ENCODE measurements around the gene NLGN2.
A peak's percentile ranks its signal among the peaks of the same experiment; 100 is the strongest.

NLGN2 gene

GRCh38 chr17:7392696-7393612 is 14.7 kb upstream of the NLGN2 start:
- no peak for DNase-seq

- DNase-seq, result peak; percentile 42
Measured at GRCh38 chr17:7393613-7394451, 13.8 kb upstream of the NLGN2 start.

GRCh38 chr17:7394452-7395191 is 13.0 kb upstream of the NLGN2 start, which contains the start of gene PLSCR3:
PLSCR3 (minus strand) TSS chr17:7394525; CDS start chr17:7394110, 415 bp downstream.
- peak; percentile 84 for DNase-seq

GRCh38 chr17:7396147-7396546 is 11.5 kb upstream of the NLGN2 start:
- peak; percentile 22 for DNase-seq

- no peak for DNase-seq
Measured at GRCh38 chr17:7398612-7399011, 9.0 kb upstream of the NLGN2 start.

GRCh38 chr17:7403043-7403726 is 4.5 kb upstream of the NLGN2 start:
- DNase-seq, result peak; percentile 53

- peak; percentile 89 for DNase-seq
Measured at GRCh38 chr17:7403727-7403976, 4.0 kb upstream of the NLGN2 start.

- peak; percentile 100 for DNase-seq
Measured at GRCh38 chr17:7403977-7404736, 3.5 kb upstream of the NLGN2 start, which contains the start of gene TMEM256. TMEM256 (minus strand) TSS chr17:7404097; CDS start chr17:7404084, 13 bp downstream.

- DNase-seq, result no peak
Measured at GRCh38 chr17:7404737-7405349, 2.8 kb upstream of the NLGN2 start.

- DNase-seq, result no peak
Measured at GRCh38 chr17:7405350-7406234, 2.1 kb upstream of the NLGN2 start.

- DNase-seq, result no peak
Measured at GRCh38 chr17:7406235-7406825, 1.3 kb upstream of the NLGN2 start.

- no peak for DNase-seq
Measured at GRCh38 chr17:7407082-7407481, 563 bp upstream of the NLGN2 start.

- DNase-seq, result peak; percentile 37
Measured at GRCh38 chr17:7408252-7408727, 645 bp downstream of the NLGN2 start.

GRCh38 chr17:7408863-7409262 is 1.2 kb downstream of the NLGN2 start:
- no peak for DNase-seq

GRCh38 chr17:7409716-7410115 is 2.1 kb downstream of the NLGN2 start:
- DNase-seq, result no peak

GRCh38 chr17:7410634-7411426 is 3.2 kb downstream of the NLGN2 start:
- no peak for DNase-seq

GRCh38 chr17:7411427-7411750 is 3.7 kb downstream of the NLGN2 start:
- no peak for DNase-seq

- DNase-seq, result no peak
Measured at GRCh38 chr17:7413346-7413985, 5.8 kb downstream of the NLGN2 start.
